HCT116 (cell line): ENCODE results near the gene PRMT2. TPM values are rescaled to one million over a fixed set of nuclear protein-coding genes. Genes with fewer than 3 reads are reported as not detected.

ENCODE experiments used
- ATAC-seq: fragments of 200-7000 bp; cut with Tn5 transposase; 2 replicates; pipeline ENCODE4 v1.9.1; 2020; ENCODE audit warnings: mild to moderate bottlenecking, moderate library complexity
- BruUV-seq: library from RNA; stranded (reverse); fragments of 400-500 nt; replicated peaks from 2 replicates; lab custom pipeline; 2021; lab: Mats Ljungman, UMichigan
- CTCF ChIA-PET: fragments of 300-600 bp; sonication (Branson Sonifier 250); formaldehyde crosslinking; loops from one replicate; lab custom pipeline; 2021; ENCODE audit warnings: antibody characterized with exemption; lab: Charles Lee
- POLR2A ChIA-PET: fragments of 300-600, 350-600 bp; sonication (Branson Sonifier 250); formaldehyde crosslinking; loops from one replicate; lab custom pipeline; 2021; ENCODE audit warnings: antibody characterized with exemption; lab: Charles Lee
- RAD21 ChIA-PET, 2 experiments: fragments of 300-600 bp; sonication (Branson Sonifier 250); formaldehyde crosslinking; loops; one replicate each; lab custom pipeline; 2023; ENCODE audit warnings: low total read pairs in 2 of 2; ENCODE audit not compliant: uncharacterized antibody in 2 of 2, unreplicated experiment in 2 of 2, low non-redundant PET in 1 of 2; lab: Charles Lee
- DNase-seq: peaks from one replicate; pipeline ENCODE4 v3.0.0-alpha.2; 2010; ENCODE audit warnings: low read depth, low spot score
- H2AFZ ChIP-seq: fragments of 200-600 bp; shearing (Covaris generic), sonication (generic); 2 replicates; pipeline ENCODE4 v1.6.1; 2017; ENCODE audit warnings: low read depth, mixed run types, mixed read lengths, antibody characterized with exemption, low read length; ENCODE audit not compliant: poor library complexity, severe bottlenecking
- H3K27ac ChIP-seq: 2 replicates; pipeline ENCODE4 v1.5.1; 2012; ENCODE audit warnings: low read depth, low read length
- H3K27me3 ChIP-seq: fragments of 200-600 bp; sonication (generic); 2 replicates; pipeline ENCODE4 v1.6.1; 2016; ENCODE audit warnings: mixed run types, low read length, mixed read lengths; ENCODE audit not compliant: insufficient read depth
- H3K36me3 ChIP-seq, 2 experiments: fragments of 200-500 bp in 1 of 2; fragments of 200-600 bp in 1 of 2; sonication (Bioruptor generic) in 1 of 2; sonication (generic) in 1 of 2; 2 replicates each; pipeline versions ENCODE4 v1.5.1 to v1.6.1; 2014 to 2016; ENCODE audit warnings: low read length in 2 of 2, inconsistent platforms in 1 of 2, mixed read lengths in 1 of 2, mixed run types in 1 of 2; ENCODE audit not compliant: insufficient read depth in 2 of 2, control insufficient read depth in 1 of 2
- H3K4me1 ChIP-seq, 2 experiments: fragments of 200-600 bp in 1 of 2; sonication (generic) in 1 of 2; 2 replicates each; pipeline versions ENCODE4 v1.5.1 to v1.6.1; 2012 to 2017; ENCODE audit warnings: low read length in 2 of 2, inconsistent platforms in 1 of 2, mild to moderate bottlenecking in 1 of 2, mixed read lengths in 1 of 2, mixed run types in 1 of 2, moderate library complexity in 1 of 2; ENCODE audit not compliant: insufficient read depth in 2 of 2, control insufficient read depth in 1 of 2
- H3K4me2 ChIP-seq: fragments of 200-600 bp; sonication (generic); 2 replicates; pipeline ENCODE4 v1.6.1; 2017; ENCODE audit warnings: mixed run types, low read length, mixed read lengths
- H3K4me3 ChIP-seq, 2 experiments: fragments of 200-600 bp in 1 of 2; sonication (generic) in 1 of 2; replicated peaks in 1 of 2; 2 replicates each; pipeline ENCODE4 v1.5.1; 2011 to 2016; ENCODE audit warnings: low read length in 2 of 2, control low read depth in 1 of 2, low read depth in 1 of 2, mild to moderate bottlenecking in 1 of 2, mixed read lengths in 1 of 2, mixed run types in 1 of 2
- H3K79me2 ChIP-seq: fragments of 200-600 bp; sonication (generic); 2 replicates; pipeline ENCODE4 v1.6.1; 2017; ENCODE audit warnings: mild to moderate bottlenecking, mixed run types, low read length, moderate library complexity, mixed read lengths; ENCODE audit not compliant: insufficient read depth
- H3K9ac ChIP-seq: fragments of 200-600 bp; sonication (generic); 2 replicates; pipeline ENCODE4 v1.6.1; 2016; ENCODE audit warnings: low read length, mixed read lengths
- H3K9me2 ChIP-seq: fragments of 200-600 bp; sonication (generic), shearing (Covaris generic); 2 replicates; pipeline ENCODE4 v1.6.1; 2017; ENCODE audit warnings: mixed run types, mild to moderate bottlenecking, moderate library complexity; ENCODE audit not compliant: insufficient read depth
- H3K9me3 ChIP-seq, 2 experiments: fragments of 200-500 bp in 1 of 2; fragments of 200-600 bp in 1 of 2; sonication (Bioruptor generic) in 1 of 2; sonication (generic) in 1 of 2; 2 replicates each; pipeline ENCODE4 v1.6.1; 2014 to 2017; ENCODE audit warnings: low read length in 2 of 2, mixed read lengths in 2 of 2, inconsistent platforms in 1 of 2, low read depth in 1 of 2, mild to moderate bottlenecking in 1 of 2, mixed run types in 1 of 2, moderate library complexity in 1 of 2; ENCODE audit not compliant: control insufficient read depth in 1 of 2, insufficient read depth in 1 of 2
- H4K20me1 ChIP-seq: fragments of 200-600 bp; sonication (generic), shearing (Covaris generic); 2 replicates; pipeline ENCODE4 v1.6.1; 2017; ENCODE audit warnings: mixed run types, mild to moderate bottlenecking, moderate library complexity; ENCODE audit not compliant: insufficient read depth
- CBX3 ChIP-seq: IDR thresholded peaks from 2 replicates; pipeline ENCODE4 v1.6.1; 2012; ENCODE audit warnings: low read depth
- EGR1 ChIP-seq: IDR thresholded peaks from 2 replicates; pipeline ENCODE4 v1.6.1; 2012; ENCODE audit warnings: low read depth
- ELF1 ChIP-seq: IDR thresholded peaks from 2 replicates; pipeline ENCODE4 v1.6.1; 2012; ENCODE audit warnings: low read depth, borderline replicate concordance
- EZH2 ChIP-seq: fragments of 200-600 bp; sonication (generic); IDR thresholded peaks from 2 replicates; pipeline ENCODE4 v1.6.1; 2017; ENCODE audit warnings: antibody characterized with exemption, mixed run types
- EZH2phosphoT487 ChIP-seq: fragments of 200-600 bp; IDR thresholded peaks from 2 replicates; pipeline ENCODE4 v1.6.1; 2018; ENCODE audit warnings: antibody characterized with exemption, borderline replicate concordance
- FOSL1 ChIP-seq: IDR thresholded peaks from 2 replicates; pipeline ENCODE4 v1.6.1; 2012; ENCODE audit warnings: low read depth
- JUND ChIP-seq: IDR thresholded peaks from 2 replicates; pipeline ENCODE4 v1.6.1; 2012
- MAX ChIP-seq: IDR thresholded peaks from 2 replicates; pipeline ENCODE4 v1.6.1; 2012
- POLR2A ChIP-seq: IDR thresholded peaks from 2 replicates; pipeline ENCODE4 v1.7.0; 2011; ENCODE audit warnings: borderline replicate concordance; ENCODE audit not compliant: insufficient read depth, insufficient read length; ENCODE audit errors: extremely low read depth
- POLR2AphosphoS5 ChIP-seq: IDR thresholded peaks from 2 replicates; pipeline ENCODE4 v1.6.1; 2011; ENCODE audit warnings: mild to moderate bottlenecking, low read depth, low read length, moderate library complexity
- REST ChIP-seq: IDR thresholded peaks from 2 replicates; pipeline ENCODE4 v1.6.1; 2012; ENCODE audit warnings: low read depth
- SIN3A ChIP-seq: IDR thresholded peaks from 2 replicates; pipeline ENCODE4 v1.6.1; 2012; ENCODE audit warnings: low read depth
- SP1 ChIP-seq: IDR thresholded peaks from 2 replicates; pipeline ENCODE4 v1.6.1; 2012; ENCODE audit warnings: low read depth
- SRF ChIP-seq: IDR thresholded peaks from 2 replicates; pipeline ENCODE4 v1.6.1; 2012; ENCODE audit warnings: low read depth
- TCF7L2 ChIP-seq: IDR thresholded peaks from 2 replicates; pipeline ENCODE4 v1.7.0; 2011; ENCODE audit warnings: borderline replicate concordance, inconsistent platforms; ENCODE audit not compliant: insufficient read depth, insufficient read length; ENCODE audit errors: extremely low read depth
- YY1 ChIP-seq: IDR thresholded peaks from 2 replicates; pipeline ENCODE4 v1.6.1; 2011; ENCODE audit warnings: low read length, low read depth, moderate library complexity, mild to moderate bottlenecking; ENCODE audit not compliant: insufficient replicate concordance; ENCODE audit errors: extremely low read depth
- ZBTB33 ChIP-seq: IDR thresholded peaks from 2 replicates; pipeline ENCODE4 v1.6.1; 2011; ENCODE audit warnings: mild to moderate bottlenecking, low read length, moderate library complexity; ENCODE audit not compliant: insufficient replicate concordance; ENCODE audit errors: extremely low read depth
- ZFX ChIP-seq: fragments of 450-650 bp; IDR thresholded peaks from 2 replicates; pipeline ENCODE4 v1.6.1; 2017
- intact Hi-C: fragments of 100-400 bp; cut with micrococcal nuclease; formaldehyde crosslinking; loops from 2 replicates; pipeline ENCODE4 v1.10.0; 2022
- total RNA-seq: library from RNA; stranded (reverse); gene quantifications from one replicate; pipeline ENCODE4 v1.2.1, GENCODE V29; 2021; ENCODE audit not compliant: unreplicated experiment
- TF ChIP-seq, protein P1 (sequence below), 3 experiments: fragments of 200-600 bp in 1 of 3; sonication (generic) in 1 of 3; IDR thresholded peaks in 2 of 3; conservative IDR thresholded peaks in 1 of 3; 2 replicates each; pipeline ENCODE4 v1.5.1; 2012 to 2017; ENCODE audit warnings: low read depth in 2 of 3, low read length in 2 of 3, antibody characterized with exemption in 1 of 3, borderline replicate concordance in 1 of 3, control low read depth in 1 of 3, mild to moderate bottlenecking in 1 of 3, mixed read lengths in 1 of 3, mixed run types in 1 of 3, moderate library complexity in 1 of 3; ENCODE audit not compliant: insufficient read depth in 1 of 3
- TF ChIP-seq, protein P2 (sequence below): IDR thresholded peaks from 2 replicates; pipeline ENCODE4 v1.6.1; 2012

The PRMT2 gene
- total RNA-seq, 1 experiment from 2014 or later: 59.1 TPM

DNA sequence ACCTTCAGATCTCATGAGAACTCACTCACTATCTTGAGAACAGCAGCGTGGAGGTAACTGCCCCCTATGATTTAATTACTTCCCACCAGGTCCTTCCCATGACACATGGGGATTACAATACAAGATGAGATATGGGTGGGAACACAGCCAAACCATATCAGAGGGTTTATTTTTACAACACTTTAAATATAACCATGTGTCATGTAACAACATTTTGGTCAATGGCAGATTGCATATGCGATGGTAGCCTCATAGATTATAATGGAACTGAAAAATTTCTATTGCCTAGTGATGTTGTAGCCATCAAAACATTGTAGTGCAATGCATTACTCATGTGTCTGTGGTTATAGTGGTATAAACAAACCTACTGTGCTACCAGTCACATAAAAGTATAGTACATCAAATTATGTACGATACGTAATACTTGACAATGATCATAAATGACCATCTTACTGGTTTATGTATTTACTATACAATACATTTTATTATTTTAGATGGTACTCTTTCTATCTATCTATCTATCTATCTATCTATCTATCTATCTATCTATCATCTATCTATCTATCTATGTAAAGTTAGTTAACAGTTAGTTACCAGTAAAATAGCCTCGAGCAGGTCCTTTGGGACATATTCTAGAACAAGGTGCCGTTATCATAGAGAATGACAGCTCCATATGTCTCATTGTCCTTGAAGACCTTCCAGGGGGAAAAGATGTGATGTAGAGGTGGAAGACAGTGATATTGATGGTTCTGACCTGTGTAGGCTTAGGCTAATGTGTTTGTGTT lies 18.0 kb upstream of the PRMT2 start:
- no peaks in the 10 kb centered on the region for H3K9me3 ChIP-seq
- intact Hi-C loops: no loop called here
- H3K79me2 ChIP-seq: no peaks in the 10 kb centered on the region
- H3K4me1 ChIP-seq: no peaks in the 10 kb centered on the region
- ATAC-seq: no peak
- no peak overlapping the region for H3K9ac ChIP-seq
- no peak for DNase-seq
- no peak overlapping the region for H3K4me2 ChIP-seq
- H2AFZ ChIP-seq: no peak overlapping the region
- ChIA-PET RAD21 (no interaction called here), CTCF (no interaction called here), POLR2A (no interaction called here)
- BruUV-seq: no TSS peak
- H3K36me3 ChIP-seq: no peaks in the 10 kb centered on the region
- H3K9me2 ChIP-seq: no peaks in the 10 kb centered on the region
- H4K20me1 ChIP-seq: no peaks in the 10 kb centered on the region
- H3K27me3 ChIP-seq: no peaks in the 10 kb centered on the region
- H3K4me3 ChIP-seq: no peak overlapping the region
- no peak overlapping the region for H3K27ac ChIP-seq
- TF ChIP-seq MAX: no peak
- TF ChIP-seq EGR1: no peak
- TF ChIP-seq EZH2phosphoT487: no peak
- TF ChIP-seq SP1: no peak
- TF ChIP-seq, protein P1, sequence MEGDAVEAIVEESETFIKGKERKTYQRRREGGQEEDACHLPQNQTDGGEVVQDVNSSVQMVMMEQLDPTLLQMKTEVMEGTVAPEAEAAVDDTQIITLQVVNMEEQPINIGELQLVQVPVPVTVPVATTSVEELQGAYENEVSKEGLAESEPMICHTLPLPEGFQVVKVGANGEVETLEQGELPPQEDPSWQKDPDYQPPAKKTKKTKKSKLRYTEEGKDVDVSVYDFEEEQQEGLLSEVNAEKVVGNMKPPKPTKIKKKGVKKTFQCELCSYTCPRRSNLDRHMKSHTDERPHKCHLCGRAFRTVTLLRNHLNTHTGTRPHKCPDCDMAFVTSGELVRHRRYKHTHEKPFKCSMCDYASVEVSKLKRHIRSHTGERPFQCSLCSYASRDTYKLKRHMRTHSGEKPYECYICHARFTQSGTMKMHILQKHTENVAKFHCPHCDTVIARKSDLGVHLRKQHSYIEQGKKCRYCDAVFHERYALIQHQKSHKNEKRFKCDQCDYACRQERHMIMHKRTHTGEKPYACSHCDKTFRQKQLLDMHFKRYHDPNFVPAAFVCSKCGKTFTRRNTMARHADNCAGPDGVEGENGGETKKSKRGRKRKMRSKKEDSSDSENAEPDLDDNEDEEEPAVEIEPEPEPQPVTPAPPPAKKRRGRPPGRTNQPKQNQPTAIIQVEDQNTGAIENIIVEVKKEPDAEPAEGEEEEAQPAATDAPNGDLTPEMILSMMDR (IDR thresholded peaks at IDR 0.05 in 2 of 3, conservative IDR thresholded peaks at IDR 0.05 in 1 of 3; ENCODE audit: borderline replicate concordance in 1 of 3, insufficient read depth in 1 of 3, low read depth in 2 of 3, low read length in 2 of 3): no peak
- no peak for TF ChIP-seq ZFX
- no peak for TF ChIP-seq JUND
- TF ChIP-seq TCF7L2: no peak
- no peak for TF ChIP-seq POLR2A
- no peak for TF ChIP-seq CBX3
- TF ChIP-seq REST: no peak
- TF ChIP-seq ELF1: no peak
- no peak for TF ChIP-seq FOSL1
- no peak for TF ChIP-seq ZBTB33
- no peak for TF ChIP-seq SIN3A
- TF ChIP-seq EZH2: no peak
- TF ChIP-seq, protein P2, sequence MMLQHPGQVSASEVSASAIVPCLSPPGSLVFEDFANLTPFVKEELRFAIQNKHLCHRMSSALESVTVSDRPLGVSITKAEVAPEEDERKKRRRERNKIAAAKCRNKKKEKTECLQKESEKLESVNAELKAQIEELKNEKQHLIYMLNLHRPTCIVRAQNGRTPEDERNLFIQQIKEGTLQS: no peak
- TF ChIP-seq POLR2AphosphoS5: no peak
- no peak for TF ChIP-seq SRF
- TF ChIP-seq YY1: no peak
